Stomach (tissue), 4 donors: ENCODE results near the gene CHD3.

Source experiments
- CTCF ChIP-seq, 7 experiments: fragments of 450-650 bp in 4 of 7; fragments of 200-600 bp in 3 of 7; sonication (generic) in 3 of 7; IDR thresholded peaks; one replicate each; pipeline ENCODE4 v1.5.1; 2016 to 2019; ENCODE audit warnings: antibody characterized with exemption in 7 of 7, control low read depth in 2 of 7, mild to moderate bottlenecking in 1 of 7
- POLR2A ChIP-seq, 4 donors: fragments of 450-650 bp; IDR thresholded peaks; one replicate each; pipeline ENCODE4 v1.6.1; 2016; ENCODE audit warnings: antibody characterized with exemption in 4 of 4, control low read depth in 2 of 4, mild to moderate bottlenecking in 1 of 4, moderate library complexity in 1 of 4

- TF ChIP-seq CTCF (IDR thresholded peaks at IDR 0.05) (no peak), POLR2A (IDR thresholded peaks at IDR 0.05) (no peak)
Measured at GRCh38 chr17:7935859-7936258, 47.3 kb downstream of the CHD3 start.
